HUES6 (cell line): Measurements from ENCODE around the gene LAMB4.

ENCODE experiments used
- H3K27ac ChIP-seq: 2 replicates; pipeline ENCODE4 v1.7.0; 2013; ENCODE audit warnings: low read depth, mild to moderate bottlenecking, low read length, inconsistent platforms
- H3K27me3 ChIP-seq: 2 replicates; pipeline ENCODE4 v1.6.1; 2013; ENCODE audit warnings: low read length; ENCODE audit not compliant: control insufficient read depth, insufficient read depth
- H3K36me3 ChIP-seq: 2 replicates; pipeline ENCODE4 v1.6.1; 2013; ENCODE audit warnings: low read length; ENCODE audit not compliant: control insufficient read depth, insufficient read depth
- H3K4me1 ChIP-seq: 2 replicates; pipeline ENCODE4 v1.6.1; 2013; ENCODE audit warnings: low read length; ENCODE audit not compliant: control insufficient read depth, insufficient read depth
- H3K4me3 ChIP-seq: 2 replicates; pipeline ENCODE4 v1.5.1; 2013; ENCODE audit warnings: low read depth, low read length
- H3K9ac ChIP-seq: one replicate; pipeline ENCODE4 v1.6.1; 2013; ENCODE audit warnings: mild to moderate bottlenecking, low read length
- H3K9me3 ChIP-seq: 2 replicates; pipeline ENCODE4 v1.6.1; 2013; ENCODE audit warnings: low read depth, low read length; ENCODE audit not compliant: control insufficient read depth, insufficient read depth

The LAMB4 gene

GRCh38 chr7:108104324-108104723 is 25.8 kb downstream of the LAMB4 start:
- Histone ChIP-seq H3K4me3 (no peak overlapping the region), H3K36me3 (no peaks in the 10 kb centered on the region), H3K27me3 (no peaks in the 10 kb centered on the region), H3K9ac (no peak overlapping the region), H3K4me1 (no peaks in the 10 kb centered on the region), H3K27ac (no peak overlapping the region), H3K9me3 (no peaks in the 10 kb centered on the region)

- Histone ChIP-seq H3K27me3 (no peaks in the 10 kb centered on the region), H3K9ac (no peak overlapping the region), H3K4me1 (no peaks in the 10 kb centered on the region), H3K4me3 (no peak overlapping the region), H3K36me3 (no peaks in the 10 kb centered on the region), H3K27ac (no peak overlapping the region), H3K9me3 (no peaks in the 10 kb centered on the region)
These were observed 26.4 kb downstream of the LAMB4 start for GRCh38 chr7:108103558-108104298.

GRCh38 chr7:108102671-108103312 is 27.4 kb downstream of the LAMB4 start:
- no peaks in the 10 kb centered on the region for H3K36me3 ChIP-seq
- no peak overlapping the region for H3K27ac ChIP-seq
- H3K9ac ChIP-seq = no peak overlapping the region
- no peaks in the 10 kb centered on the region for H3K4me1 ChIP-seq
- H3K9me3 ChIP-seq = no peaks in the 10 kb centered on the region
- H3K4me3 ChIP-seq = no peak overlapping the region
- no peaks in the 10 kb centered on the region for H3K27me3 ChIP-seq

- no peaks in the 10 kb centered on the region for H3K27me3 ChIP-seq
- H3K4me1 ChIP-seq = no peaks in the 10 kb centered on the region
- no peak overlapping the region for H3K9ac ChIP-seq
- H3K9me3 ChIP-seq = no peaks in the 10 kb centered on the region
- H3K36me3 ChIP-seq = no peaks in the 10 kb centered on the region
- no peak overlapping the region for H3K27ac ChIP-seq
- H3K4me3 ChIP-seq = no peak overlapping the region
These were observed 28.4 kb downstream of the LAMB4 start for GRCh38 chr7:108101759-108102158.

- Histone ChIP-seq H3K4me1 (peaks cover 9% of the 10 kb centered on the region), H3K27me3 (no peaks in the 10 kb centered on the region), H3K36me3 (no peaks in the 10 kb centered on the region), H3K4me3 (no peak overlapping the region), H3K9me3 (no peaks in the 10 kb centered on the region), H3K27ac (no peak overlapping the region), H3K9ac (no peak overlapping the region)
These were observed 30.4 kb downstream of the LAMB4 start for GRCh38 chr7:108099713-108100112.

- H3K9me3 ChIP-seq = no peaks in the 10 kb centered on the region
- H3K27ac ChIP-seq = no peak overlapping the region
- no peaks in the 10 kb centered on the region for H3K27me3 ChIP-seq
- H3K9ac ChIP-seq = no peak overlapping the region
- H3K36me3 ChIP-seq = no peaks in the 10 kb centered on the region
- peaks cover 9% of the 10 kb centered on the region for H3K4me1 ChIP-seq
- H3K4me3 ChIP-seq = no peak overlapping the region
These were observed 32.5 kb downstream of the LAMB4 start for GRCh38 chr7:108097703-108098102.

- H3K27ac ChIP-seq = no peak overlapping the region
- peaks cover 9% of the 10 kb centered on the region for H3K4me1 ChIP-seq
- H3K36me3 ChIP-seq = no peaks in the 10 kb centered on the region
These were observed 33.2 kb downstream of the LAMB4 start for GRCh38 chr7:108096996-108097395.

GRCh38 chr7:108094933-108095710 is 35.0 kb downstream of the LAMB4 start:
- H3K9ac ChIP-seq = no peak overlapping the region
- H3K4me1 ChIP-seq = peaks cover 9% of the 10 kb centered on the region
- H3K27ac ChIP-seq = 0 out of 2 replicates have a peak overlapping the region, but pooled peaks have one; percentile 18
- no peaks in the 10 kb centered on the region for H3K27me3 ChIP-seq
- no peaks in the 10 kb centered on the region for H3K36me3 ChIP-seq
- no peak overlapping the region for H3K4me3 ChIP-seq
- no peaks in the 10 kb centered on the region for H3K9me3 ChIP-seq

More at GRCh38 chr7:108096996-108097395, 33.2 kb downstream of the LAMB4 start:
- Histone ChIP-seq H3K27me3 (no peaks in the 10 kb centered on the region), H3K9me3 (no peaks in the 10 kb centered on the region), H3K4me3 (no peak overlapping the region), H3K9ac (no peak overlapping the region)

- Histone ChIP-seq H3K27ac (no peak overlapping the region), H3K36me3 (no peaks in the 10 kb centered on the region), H3K4me1 (peaks cover 9% of the 10 kb centered on the region), H3K9ac (no peak overlapping the region), H3K27me3 (no peaks in the 10 kb centered on the region), H3K4me3 (no peak overlapping the region), H3K9me3 (no peaks in the 10 kb centered on the region)
These were observed 35.8 kb downstream of the LAMB4 start for GRCh38 chr7:108094346-108094745.

- H3K27ac ChIP-seq = no peak overlapping the region
- peaks cover 9% of the 10 kb centered on the region for H3K4me1 ChIP-seq
- H3K27me3 ChIP-seq = no peaks in the 10 kb centered on the region
- H3K4me3 ChIP-seq = no peak overlapping the region
- no peak overlapping the region for H3K9ac ChIP-seq
- no peaks in the 10 kb centered on the region for H3K36me3 ChIP-seq
- no peaks in the 10 kb centered on the region for H3K9me3 ChIP-seq
These were observed 36.3 kb downstream of the LAMB4 start for GRCh38 chr7:108093851-108094331.

- H3K27ac ChIP-seq = no peak overlapping the region
- no peaks in the 10 kb centered on the region for H3K9me3 ChIP-seq
- H3K4me1 ChIP-seq = peaks cover 9% of the 10 kb centered on the region
- H3K9ac ChIP-seq = no peak overlapping the region
- H3K27me3 ChIP-seq = no peaks in the 10 kb centered on the region
- no peaks in the 10 kb centered on the region for H3K36me3 ChIP-seq
- H3K4me3 ChIP-seq = no peak overlapping the region
These were observed 36.8 kb downstream of the LAMB4 start for GRCh38 chr7:108093341-108093740.
